Liver (tissue), 9 donors: ENCODE results near the gene NDUFAF8. TPM values are rescaled to one million over a fixed set of nuclear protein-coding genes. Genes with fewer than 3 reads are reported as not detected.

Source experiments
- DNase-seq: peaks from one replicate; pipeline ENCODE4 v3.0.0-alpha.2; 2017; ENCODE audit warnings: low spot score
- H3K27ac ChIP-seq, 2 donors: one replicate each; pipeline ENCODE4 v1.7.0; 2013; ENCODE audit warnings: inconsistent platforms in 2 of 2, low read length in 2 of 2, control low read depth in 1 of 2, low read depth in 1 of 2, mild to moderate bottlenecking in 1 of 2
- H3K27me3 ChIP-seq, 4 donors: one replicate each; pipeline versions ENCODE4 v1.6.1 to v1.7.0; 2013; ENCODE audit warnings: low read length in 3 of 4, inconsistent platforms in 1 of 4, mild to moderate bottlenecking in 1 of 4, moderate library complexity in 1 of 4; ENCODE audit not compliant: control insufficient read depth in 4 of 4, insufficient read depth in 4 of 4
- H3K36me3 ChIP-seq, 4 donors: one replicate each; pipeline versions ENCODE4 v1.6.1 to v1.7.0; 2013; ENCODE audit warnings: low read length in 3 of 4, mild to moderate bottlenecking in 3 of 4, low read depth in 1 of 4, moderate library complexity in 1 of 4; ENCODE audit not compliant: control insufficient read depth in 4 of 4, insufficient read depth in 3 of 4
- H3K4me1 ChIP-seq, 4 donors: one replicate each; pipeline versions ENCODE4 v1.6.1 to v1.7.0; 2013; ENCODE audit warnings: low read length in 3 of 4, mild to moderate bottlenecking in 3 of 4, moderate library complexity in 1 of 4; ENCODE audit not compliant: control insufficient read depth in 4 of 4, insufficient read depth in 4 of 4
- H3K4me3 ChIP-seq, 3 donors: one replicate each; pipeline versions ENCODE4 v1.6.1 to v1.7.0; 2013; ENCODE audit warnings: low read length in 3 of 3, control low read depth in 1 of 3, low read depth in 1 of 3, mild to moderate bottlenecking in 1 of 3
- H3K9ac ChIP-seq, 2 donors: one replicate each; pipeline ENCODE4 v1.7.0; 2013; ENCODE audit warnings: low read length in 2 of 2, mild to moderate bottlenecking in 2 of 2, moderate library complexity in 2 of 2, control low read depth in 1 of 2, low read depth in 1 of 2
- H3K9me3 ChIP-seq, 4 donors: one replicate each; pipeline versions ENCODE4 v1.6.1 to v1.7.0; 2013; ENCODE audit warnings: low read length in 3 of 4; ENCODE audit not compliant: control insufficient read depth in 4 of 4
- EGR1 ChIP-seq, 2 donors: IDR thresholded peaks; 2 replicates each; pipeline ENCODE4 v1.6.1; 2016 to 2018; ENCODE audit warnings: antibody characterized with exemption in 2 of 2, low read depth in 2 of 2
- FOXA1 ChIP-seq: IDR thresholded peaks from 2 replicates; pipeline ENCODE4 v1.6.1; 2016; ENCODE audit warnings: antibody characterized with exemption
- FOXA2 ChIP-seq: IDR thresholded peaks from 2 replicates; pipeline ENCODE4 v1.6.1; 2016; ENCODE audit warnings: antibody characterized with exemption
- GABPA ChIP-seq, 2 donors: IDR thresholded peaks in 1 of 2; conservative IDR thresholded peaks in 1 of 2; 2 replicates each; pipeline ENCODE4 v1.6.1; 2016; ENCODE audit warnings: antibody characterized with exemption in 2 of 2, mild to moderate bottlenecking in 1 of 2, moderate library complexity in 1 of 2
- HNF4A ChIP-seq, 2 donors: conservative IDR thresholded peaks; 2 replicates each; pipeline ENCODE4 v1.6.1; 2016; ENCODE audit warnings: antibody characterized with exemption in 2 of 2, mild to moderate bottlenecking in 2 of 2
- HNF4G ChIP-seq: IDR thresholded peaks from 2 replicates; pipeline ENCODE4 v1.6.1; 2016; ENCODE audit warnings: antibody characterized with exemption
- JUND ChIP-seq, 2 donors: IDR thresholded peaks; 2 replicates each; pipeline ENCODE4 v1.6.1; 2016; ENCODE audit warnings: antibody characterized with exemption in 2 of 2
- NR2F2 ChIP-seq: IDR thresholded peaks from 2 replicates; pipeline ENCODE4 v1.6.1; 2016; ENCODE audit warnings: antibody characterized with exemption
- RAD21 ChIP-seq, 2 donors: IDR thresholded peaks; 2 replicates each; pipeline ENCODE4 v1.6.1; 2016; ENCODE audit warnings: antibody characterized with exemption in 2 of 2, mild to moderate bottlenecking in 2 of 2
- RXRA ChIP-seq, 2 donors: IDR thresholded peaks; 2 replicates each; pipeline ENCODE4 v1.6.1; 2017 to 2018; ENCODE audit warnings: antibody characterized with exemption in 2 of 2, mild to moderate bottlenecking in 1 of 2
- SP1 ChIP-seq: IDR thresholded peaks from 2 replicates; pipeline ENCODE4 v1.6.1; 2018; ENCODE audit warnings: antibody characterized with exemption, mild to moderate bottlenecking
- TAF1 ChIP-seq: conservative IDR thresholded peaks from 2 replicates; pipeline ENCODE4 v1.6.1; 2016; ENCODE audit warnings: antibody characterized with exemption, mild to moderate bottlenecking
- YY1 ChIP-seq: IDR thresholded peaks from 2 replicates; pipeline ENCODE4 v1.6.1; 2016; ENCODE audit warnings: antibody characterized with exemption, mild to moderate bottlenecking
- WGBS: extraction: QIAGEN DNeasy Blood & Tissue Kit; methylation state at CpG from one replicate; pipeline ENCODE4 v1.1.7; 2013; 5-methylcytosine and 5-hydroxymethylcytosine counted together
- polyA plus RNA-seq, 2 donors: library from polyadenylated mRNA; stranded (reverse) in 1 of 2; unstranded in 1 of 2; fragments of 200-250 nt in 1 of 2; fragments of >200 nt in 1 of 2; fragmentation: Nextera tagmentation in 1 of 2; extraction: Ambion mirVana in 1 of 2; gene quantifications; one replicate each; pipeline versions ENCODE4 v1.2.1 to v1.2.3, GENCODE V29; 2013 to 2015
- total RNA-seq, 2 donors: library from RNA; depleted of rRNA; stranded (reverse); fragments of >200 nt; gene quantifications; one replicate each; pipeline ENCODE4 v1.2.3, GENCODE V29; 2014
- TF ChIP-seq, protein P1 (sequence below): IDR thresholded peaks from 2 replicates; pipeline ENCODE4 v1.6.1; 2016; ENCODE audit warnings: antibody characterized with exemption, mild to moderate bottlenecking
- TF ChIP-seq, protein P2 (sequence below): fragments of 150-350 bp; IDR thresholded peaks from 2 replicates; pipeline ENCODE4 v1.5.1; 2017; ENCODE audit warnings: improper control_type of control experiment, low read depth, low read length; ENCODE audit not compliant: missing input control
- TF ChIP-seq, protein P3 (sequence below): IDR thresholded peaks from 2 replicates; pipeline ENCODE4 v1.6.1; 2016; ENCODE audit warnings: antibody characterized with exemption
- TF ChIP-seq, protein P4 (sequence below): IDR thresholded peaks from 2 replicates; pipeline ENCODE4 v1.6.1; 2016; ENCODE audit warnings: antibody characterized with exemption
- TF ChIP-seq, protein P5 (sequence below): IDR thresholded peaks from 2 replicates; pipeline ENCODE4 v1.6.1; 2016; ENCODE audit warnings: antibody characterized with exemption
- donor health status: healthy.
- donor health status: healthy.
- donor health status: healthy.
- donor health status: healthy.
- donor health status: healthy.

The NDUFAF8 gene
- total and polyA plus RNA-seq, 4 donors = 8.3 to 67.4 (median 15.5) TPM

- 94% methylated on average over 20 of the region's 20 CpGs for WGBS
- Histone ChIP-seq H3K9ac (no peak overlapping the region), H3K36me3 (no peaks in the 10 kb centered on the region), H3K4me3 (no peak overlapping the region), H3K27ac (no peak overlapping the region), H3K27me3 (no peaks in the 10 kb centered on the region), H3K4me1 (no peaks in the 10 kb centered on the region), H3K9me3 (no peaks in the 10 kb centered on the region)
- no peak for DNase-seq
- TF ChIP-seq YY1 = no peak
- no peak for TF ChIP-seq HNF4A (conservative IDR thresholded peaks at IDR 0.05)
- TF ChIP-seq FOXA1 = no peak
- no peak for TF ChIP-seq JUND (IDR thresholded peaks at IDR 0.05)
- no peak for TF ChIP-seq NR2F2
- no peak for TF ChIP-seq HNF4G
- no peak for TF ChIP-seq GABPA (IDR thresholded peaks at IDR 0.05 in 1 of 2, conservative IDR thresholded peaks at IDR 0.05 in 1 of 2)
- no peak for TF ChIP-seq FOXA2
- TF ChIP-seq EGR1 (IDR thresholded peaks at IDR 0.05; ENCODE audit: low read depth in 2 of 2) = no peak
- TF ChIP-seq RXRA (IDR thresholded peaks at IDR 0.05) = no peak
- TF ChIP-seq TAF1 = no peak
- TF ChIP-seq, protein P1, sequence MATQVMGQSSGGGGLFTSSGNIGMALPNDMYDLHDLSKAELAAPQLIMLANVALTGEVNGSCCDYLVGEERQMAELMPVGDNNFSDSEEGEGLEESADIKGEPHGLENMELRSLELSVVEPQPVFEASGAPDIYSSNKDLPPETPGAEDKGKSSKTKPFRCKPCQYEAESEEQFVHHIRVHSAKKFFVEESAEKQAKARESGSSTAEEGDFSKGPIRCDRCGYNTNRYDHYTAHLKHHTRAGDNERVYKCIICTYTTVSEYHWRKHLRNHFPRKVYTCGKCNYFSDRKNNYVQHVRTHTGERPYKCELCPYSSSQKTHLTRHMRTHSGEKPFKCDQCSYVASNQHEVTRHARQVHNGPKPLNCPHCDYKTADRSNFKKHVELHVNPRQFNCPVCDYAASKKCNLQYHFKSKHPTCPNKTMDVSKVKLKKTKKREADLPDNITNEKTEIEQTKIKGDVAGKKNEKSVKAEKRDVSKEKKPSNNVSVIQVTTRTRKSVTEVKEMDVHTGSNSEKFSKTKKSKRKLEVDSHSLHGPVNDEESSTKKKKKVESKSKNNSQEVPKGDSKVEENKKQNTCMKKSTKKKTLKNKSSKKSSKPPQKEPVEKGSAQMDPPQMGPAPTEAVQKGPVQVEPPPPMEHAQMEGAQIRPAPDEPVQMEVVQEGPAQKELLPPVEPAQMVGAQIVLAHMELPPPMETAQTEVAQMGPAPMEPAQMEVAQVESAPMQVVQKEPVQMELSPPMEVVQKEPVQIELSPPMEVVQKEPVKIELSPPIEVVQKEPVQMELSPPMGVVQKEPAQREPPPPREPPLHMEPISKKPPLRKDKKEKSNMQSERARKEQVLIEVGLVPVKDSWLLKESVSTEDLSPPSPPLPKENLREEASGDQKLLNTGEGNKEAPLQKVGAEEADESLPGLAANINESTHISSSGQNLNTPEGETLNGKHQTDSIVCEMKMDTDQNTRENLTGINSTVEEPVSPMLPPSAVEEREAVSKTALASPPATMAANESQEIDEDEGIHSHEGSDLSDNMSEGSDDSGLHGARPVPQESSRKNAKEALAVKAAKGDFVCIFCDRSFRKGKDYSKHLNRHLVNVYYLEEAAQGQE = no peak
- TF ChIP-seq, protein P2, sequence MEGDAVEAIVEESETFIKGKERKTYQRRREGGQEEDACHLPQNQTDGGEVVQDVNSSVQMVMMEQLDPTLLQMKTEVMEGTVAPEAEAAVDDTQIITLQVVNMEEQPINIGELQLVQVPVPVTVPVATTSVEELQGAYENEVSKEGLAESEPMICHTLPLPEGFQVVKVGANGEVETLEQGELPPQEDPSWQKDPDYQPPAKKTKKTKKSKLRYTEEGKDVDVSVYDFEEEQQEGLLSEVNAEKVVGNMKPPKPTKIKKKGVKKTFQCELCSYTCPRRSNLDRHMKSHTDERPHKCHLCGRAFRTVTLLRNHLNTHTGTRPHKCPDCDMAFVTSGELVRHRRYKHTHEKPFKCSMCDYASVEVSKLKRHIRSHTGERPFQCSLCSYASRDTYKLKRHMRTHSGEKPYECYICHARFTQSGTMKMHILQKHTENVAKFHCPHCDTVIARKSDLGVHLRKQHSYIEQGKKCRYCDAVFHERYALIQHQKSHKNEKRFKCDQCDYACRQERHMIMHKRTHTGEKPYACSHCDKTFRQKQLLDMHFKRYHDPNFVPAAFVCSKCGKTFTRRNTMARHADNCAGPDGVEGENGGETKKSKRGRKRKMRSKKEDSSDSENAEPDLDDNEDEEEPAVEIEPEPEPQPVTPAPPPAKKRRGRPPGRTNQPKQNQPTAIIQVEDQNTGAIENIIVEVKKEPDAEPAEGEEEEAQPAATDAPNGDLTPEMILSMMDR = no peak
- TF ChIP-seq, protein P3, sequence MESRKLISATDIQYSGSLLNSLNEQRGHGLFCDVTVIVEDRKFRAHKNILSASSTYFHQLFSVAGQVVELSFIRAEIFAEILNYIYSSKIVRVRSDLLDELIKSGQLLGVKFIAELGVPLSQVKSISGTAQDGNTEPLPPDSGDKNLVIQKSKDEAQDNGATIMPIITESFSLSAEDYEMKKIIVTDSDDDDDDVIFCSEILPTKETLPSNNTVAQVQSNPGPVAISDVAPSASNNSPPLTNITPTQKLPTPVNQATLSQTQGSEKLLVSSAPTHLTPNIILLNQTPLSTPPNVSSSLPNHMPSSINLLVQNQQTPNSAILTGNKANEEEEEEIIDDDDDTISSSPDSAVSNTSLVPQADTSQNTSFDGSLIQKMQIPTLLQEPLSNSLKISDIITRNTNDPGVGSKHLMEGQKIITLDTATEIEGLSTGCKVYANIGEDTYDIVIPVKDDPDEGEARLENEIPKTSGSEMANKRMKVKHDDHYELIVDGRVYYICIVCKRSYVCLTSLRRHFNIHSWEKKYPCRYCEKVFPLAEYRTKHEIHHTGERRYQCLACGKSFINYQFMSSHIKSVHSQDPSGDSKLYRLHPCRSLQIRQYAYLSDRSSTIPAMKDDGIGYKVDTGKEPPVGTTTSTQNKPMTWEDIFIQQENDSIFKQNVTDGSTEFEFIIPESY = no peak
Observed at GRCh38 chr17:81191116-81191515, 48.0 kb upstream of the NDUFAF8 start.

DNA sequence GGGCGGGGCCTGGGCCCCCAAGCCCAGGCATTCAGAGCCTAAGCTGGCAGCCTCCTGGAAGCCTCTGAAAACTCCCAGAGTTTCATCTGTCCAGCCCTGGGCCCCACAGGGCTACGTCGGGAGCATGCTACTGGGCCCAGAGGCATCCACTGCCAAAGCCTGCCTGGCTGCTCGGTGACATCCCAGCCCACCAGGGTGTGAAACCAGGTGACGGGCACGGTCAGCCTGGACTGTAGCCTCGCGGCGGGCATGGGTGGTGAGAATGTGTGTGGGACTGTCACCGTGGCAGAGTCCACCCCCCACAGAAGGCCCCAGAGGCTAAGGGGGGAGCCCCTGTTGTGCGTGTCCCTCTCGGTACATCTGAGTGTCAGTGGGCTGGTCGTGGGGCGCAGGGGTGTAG lies 47.5 kb upstream of the NDUFAF8 start:
- H3K4me3 ChIP-seq = no peak overlapping the region
- 96% methylated on average over 14 of the region's 14 CpGs for WGBS
- H3K27me3 ChIP-seq = no peaks in the 10 kb centered on the region
- TF ChIP-seq RAD21 (IDR thresholded peaks at IDR 0.05) = no peak
- TF ChIP-seq, protein P1 = no peak
- no peak for TF ChIP-seq SP1
- TF ChIP-seq RXRA (IDR thresholded peaks at IDR 0.05) = no peak
- no peak for TF ChIP-seq YY1
- no peak for TF ChIP-seq FOXA2
- TF ChIP-seq, protein P4, sequence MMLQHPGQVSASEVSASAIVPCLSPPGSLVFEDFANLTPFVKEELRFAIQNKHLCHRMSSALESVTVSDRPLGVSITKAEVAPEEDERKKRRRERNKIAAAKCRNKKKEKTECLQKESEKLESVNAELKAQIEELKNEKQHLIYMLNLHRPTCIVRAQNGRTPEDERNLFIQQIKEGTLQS = no peak
- TF ChIP-seq EGR1 (IDR thresholded peaks at IDR 0.05; ENCODE audit: low read depth in 2 of 2) = no peak
- TF ChIP-seq FOXA1 = no peak
- no peak for TF ChIP-seq HNF4G
- TF ChIP-seq TAF1 = no peak
- TF ChIP-seq, protein P3 = no peak
- TF ChIP-seq, protein P5, sequence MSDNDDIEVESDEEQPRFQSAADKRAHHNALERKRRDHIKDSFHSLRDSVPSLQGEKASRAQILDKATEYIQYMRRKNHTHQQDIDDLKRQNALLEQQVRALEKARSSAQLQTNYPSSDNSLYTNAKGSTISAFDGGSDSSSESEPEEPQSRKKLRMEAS = no peak
- no peak for TF ChIP-seq GABPA (IDR thresholded peaks at IDR 0.05 in 1 of 2, conservative IDR thresholded peaks at IDR 0.05 in 1 of 2)
- H3K9ac ChIP-seq = no peak overlapping the region
- no peaks in the 10 kb centered on the region for H3K36me3 ChIP-seq
- no peaks in the 10 kb centered on the region for H3K4me1 ChIP-seq
- no peak for DNase-seq
- no peak overlapping the region for H3K27ac ChIP-seq
- H3K9me3 ChIP-seq = no peaks in the 10 kb centered on the region
